HG02798 (cell line): ENCODE data around the gene DYNC1LI1.
"Not testable (repeated sequence)": the region's sequence is repeated elsewhere in the genome, so short reads cannot be mapped to it uniquely, and the experiment has no call there.

Experiments used
- ATAC-seq: cut with Tn5 transposase; IDR thresholded peaks from one replicate; pipeline ENCODE4 v1.9.1; 2021; ENCODE audit warnings: mild to moderate bottlenecking; ENCODE audit not compliant: unreplicated experiment, poor library complexity

Gene DYNC1LI1

GRCh38 chr3:32586356-32586755, 15.7 kb upstream of the DYNC1LI1 start:
- no peak for ATAC-seq

- ATAC-seq = no peak
These were observed 14.0 kb upstream of the DYNC1LI1 start for GRCh38 chr3:32584660-32585059.

- no peak for ATAC-seq
These were observed 13.1 kb upstream of the DYNC1LI1 start for GRCh38 chr3:32583708-32584107.

DNA sequence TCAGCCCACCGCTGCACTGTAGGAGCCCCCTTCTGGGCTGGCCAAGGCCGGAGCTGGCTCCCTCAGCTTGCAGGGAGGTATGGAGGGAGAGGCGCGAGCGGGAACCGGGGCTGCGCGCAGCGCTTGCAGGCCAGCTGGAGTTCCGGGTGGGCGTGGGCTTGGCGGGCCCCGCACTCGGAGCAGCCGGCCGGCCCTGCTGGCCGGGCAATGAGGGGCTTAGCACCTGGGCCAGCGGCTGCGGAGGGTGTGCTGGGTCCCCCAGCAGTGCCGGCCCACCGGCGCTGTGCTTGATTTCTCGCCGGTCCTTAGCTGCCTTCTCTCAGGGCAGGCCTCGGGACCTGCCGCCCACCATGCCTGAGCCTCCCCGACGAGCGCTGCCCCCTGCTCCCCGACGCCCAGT, 8.0 kb upstream of the DYNC1LI1 start:
- not testable (repeated sequence) for ATAC-seq

DNA sequence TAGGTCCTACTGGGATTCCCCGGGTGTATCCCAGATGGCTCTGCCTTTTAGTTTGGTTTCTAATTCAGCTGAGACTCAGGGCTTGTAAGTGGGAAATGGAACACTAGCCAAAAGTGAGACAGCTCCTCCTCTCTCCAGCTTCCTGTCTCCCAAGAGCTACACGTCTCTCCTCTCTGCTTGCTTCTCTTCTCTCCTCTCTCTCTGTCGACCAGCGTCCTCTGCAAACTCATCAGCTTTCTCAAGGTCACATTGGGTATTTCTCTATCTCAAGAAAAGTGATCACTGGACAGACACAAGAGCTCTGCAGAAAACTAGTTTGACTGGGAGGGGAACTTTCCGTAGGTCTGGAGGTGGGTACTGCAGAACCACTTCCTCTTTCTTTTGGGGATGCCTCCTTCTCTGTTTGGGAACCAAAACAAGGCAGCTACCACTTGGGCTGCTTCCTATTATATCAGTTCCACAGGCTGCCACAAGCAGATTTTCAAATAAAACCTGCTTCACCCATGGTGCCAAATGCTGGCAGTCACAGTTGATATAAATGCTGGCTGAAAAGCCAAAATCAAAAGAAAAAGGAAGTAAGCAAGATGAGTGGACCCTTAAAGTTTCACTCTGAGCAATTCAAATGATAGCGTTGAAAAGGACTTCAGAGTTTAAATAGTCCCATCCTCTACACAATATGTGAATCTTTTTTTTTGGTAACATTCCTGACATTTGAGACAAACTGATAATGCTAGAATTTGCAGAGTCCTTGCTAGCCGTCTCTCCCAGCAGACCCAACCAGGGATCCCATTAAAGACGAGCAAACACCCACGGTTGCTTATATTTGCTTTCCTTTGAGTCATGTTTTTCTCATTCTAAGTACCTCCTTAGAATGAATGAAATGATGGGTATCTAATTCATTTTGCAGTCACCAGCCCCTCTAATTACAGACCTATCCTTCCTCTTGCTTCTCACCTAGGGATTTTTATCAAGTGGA, 7.2 kb upstream of the DYNC1LI1 start:
- ATAC-seq = peak; percentile 96

- ATAC-seq = no peak
These were observed 6.5 kb upstream of the DYNC1LI1 start for GRCh38 chr3:32577174-32577573.

- ATAC-seq = no peak
These were observed 4.9 kb upstream of the DYNC1LI1 start for GRCh38 chr3:32575451-32576113.

DNA sequence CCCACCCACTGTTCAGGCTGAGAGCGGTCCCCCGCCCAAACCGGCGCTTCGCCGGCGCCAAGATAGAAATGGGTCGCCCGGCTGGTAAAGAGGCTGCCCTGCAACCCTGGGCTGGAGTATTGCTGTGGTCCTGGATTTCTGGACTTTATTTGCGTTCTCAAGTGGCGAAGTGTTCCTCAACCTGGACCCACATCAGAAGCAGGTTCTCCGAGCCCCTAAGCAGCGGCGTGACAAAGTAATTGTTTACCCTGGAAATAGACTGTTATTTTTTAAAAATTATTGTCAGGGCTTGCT, 481 bp upstream of the DYNC1LI1 start:
- peak; percentile 40 for ATAC-seq

- ATAC-seq = peak; percentile 55
These were observed 878 bp downstream of the DYNC1LI1 start for GRCh38 chr3:32569540-32570420.

- ATAC-seq = no peak
These were observed 1.7 kb downstream of the DYNC1LI1 start for GRCh38 chr3:32568953-32569352.

DNA sequence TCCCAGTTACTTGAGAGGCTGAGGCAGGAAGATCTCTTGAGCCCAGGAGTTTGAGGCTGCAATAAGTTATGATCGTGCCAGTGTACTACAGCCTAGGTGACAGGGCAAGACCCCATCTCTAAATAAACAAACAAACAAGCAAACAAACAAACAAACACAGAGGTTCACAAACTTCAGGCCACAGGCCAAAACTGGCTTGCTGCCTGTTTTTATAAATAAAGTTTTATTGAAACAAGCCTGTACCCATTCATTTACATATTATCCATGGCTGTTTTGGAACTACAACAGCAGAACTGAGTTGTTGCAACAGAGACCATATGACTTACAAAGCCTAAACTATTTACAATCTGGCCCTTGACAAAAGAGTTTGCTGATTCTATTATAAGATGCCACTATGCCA, 6.5 kb downstream of the DYNC1LI1 start:
- ATAC-seq = no peak

GRCh38 chr3:32562640-32563039, 8.0 kb downstream of the DYNC1LI1 start:
- no peak for ATAC-seq

DNA sequence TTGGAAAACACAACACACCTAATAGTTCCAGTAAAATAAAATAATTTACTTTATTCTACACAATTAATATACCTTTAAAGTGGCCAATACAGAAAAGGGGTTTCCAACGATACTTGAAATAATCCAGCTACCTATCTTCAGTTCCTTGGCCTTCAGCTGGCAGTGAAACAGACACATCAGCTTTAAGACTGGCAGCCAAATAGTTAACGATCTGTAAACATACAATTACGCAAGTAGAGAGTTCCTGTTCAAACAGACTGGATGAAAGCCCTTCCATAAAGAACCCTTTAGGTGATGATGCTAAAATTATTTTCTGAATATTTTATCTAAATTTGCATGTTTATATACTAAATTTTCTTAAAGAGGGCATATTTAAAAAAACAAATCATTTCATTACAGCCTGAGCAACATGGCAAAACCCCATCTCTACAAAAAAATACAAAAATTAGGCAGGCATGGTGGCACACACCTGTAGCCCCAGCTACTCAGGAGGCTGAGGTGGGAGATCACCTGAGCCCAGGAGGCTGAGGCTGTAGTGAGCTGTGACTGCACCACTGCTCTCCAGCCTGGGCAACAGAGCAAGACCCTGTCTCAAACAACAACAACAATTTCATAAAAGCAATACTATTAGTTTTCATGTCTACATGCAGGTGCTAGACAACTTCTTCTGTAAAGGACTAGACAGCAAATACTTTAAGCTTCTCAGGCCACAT, 12.9 kb downstream of the DYNC1LI1 start:
- ATAC-seq = no peak

DNA sequence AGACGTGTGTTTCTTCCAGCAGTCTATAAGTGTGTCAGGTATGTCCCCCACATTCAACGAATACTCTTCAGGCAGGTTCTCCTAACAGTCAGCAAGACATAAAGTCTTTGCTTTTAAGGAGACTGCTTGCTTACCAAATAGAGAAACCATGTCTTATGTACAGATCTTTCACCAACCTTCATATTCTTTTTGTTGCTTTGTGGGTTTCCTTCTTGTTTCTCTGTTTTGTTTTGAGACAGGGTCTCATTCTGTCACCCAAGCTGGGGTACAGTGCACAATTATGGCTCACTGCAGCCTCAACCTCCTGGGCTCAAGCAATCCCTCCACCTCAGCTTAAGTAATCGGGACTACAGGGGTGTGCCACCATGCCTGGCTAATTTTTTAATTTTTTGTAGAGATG, 14.3 kb downstream of the DYNC1LI1 start:
- no peak for ATAC-seq

DNA sequence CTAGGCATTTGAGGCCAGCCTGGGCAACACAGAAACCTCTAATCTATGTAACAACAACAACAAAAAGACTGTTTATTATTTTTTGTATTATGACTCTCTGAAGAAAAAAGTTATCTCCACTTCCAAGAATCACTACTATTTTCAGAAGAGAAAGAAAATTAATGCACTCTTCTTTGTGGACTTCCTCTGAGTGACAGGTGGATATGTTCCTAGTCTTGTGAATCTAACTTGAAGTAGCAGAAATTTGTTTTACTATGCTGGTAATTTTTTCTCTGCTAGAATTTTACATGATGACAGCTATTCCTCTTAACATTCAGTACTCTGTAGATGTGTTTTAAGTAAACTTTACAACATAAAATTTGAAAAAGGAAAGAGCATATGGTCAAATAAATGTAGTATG, 16.7 kb downstream of the DYNC1LI1 start:
- ATAC-seq = no peak

GRCh38 chr3:32553459-32553858, 17.2 kb downstream of the DYNC1LI1 start:
- ATAC-seq = no peak

DNA sequence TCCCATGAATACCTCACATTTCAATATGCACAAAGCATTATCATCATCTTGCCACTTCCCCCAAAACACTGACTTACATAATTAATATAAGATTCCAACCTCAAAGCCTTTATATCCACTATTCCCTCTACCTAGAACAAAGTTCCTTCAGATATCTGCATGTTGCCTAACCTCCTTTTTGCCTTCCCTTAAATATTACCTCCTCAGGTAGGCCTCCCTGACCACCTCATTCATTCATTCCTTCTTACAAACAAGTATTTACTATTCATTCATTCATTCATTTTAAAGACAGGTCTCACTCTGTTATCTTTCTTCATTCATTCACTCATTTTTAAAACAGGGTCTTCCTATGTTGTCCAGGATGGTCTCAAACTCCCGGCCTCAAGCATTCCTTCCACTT, 18.6 kb downstream of the DYNC1LI1 start:
- no peak for ATAC-seq

DNA sequence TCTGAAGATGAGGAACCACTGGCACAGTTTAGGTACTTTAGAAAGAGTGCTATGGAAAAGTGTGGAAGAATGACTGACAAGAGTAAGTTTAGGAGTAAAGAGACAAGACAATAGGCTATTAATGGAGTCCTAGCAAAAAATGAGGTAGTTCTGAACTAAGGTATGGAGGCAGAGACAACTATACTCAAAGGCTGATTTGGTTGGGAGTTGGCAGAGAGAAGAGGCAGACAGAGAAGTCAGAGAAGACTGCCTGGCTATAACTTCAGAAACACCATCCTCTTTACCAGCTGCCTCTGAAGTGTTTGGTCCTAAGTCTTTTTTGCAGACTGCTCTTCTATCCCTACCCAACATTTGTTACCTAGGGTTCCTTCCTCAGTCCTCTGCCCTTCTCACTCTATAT, 19.2 kb downstream of the DYNC1LI1 start:
- no peak for ATAC-seq

DNA sequence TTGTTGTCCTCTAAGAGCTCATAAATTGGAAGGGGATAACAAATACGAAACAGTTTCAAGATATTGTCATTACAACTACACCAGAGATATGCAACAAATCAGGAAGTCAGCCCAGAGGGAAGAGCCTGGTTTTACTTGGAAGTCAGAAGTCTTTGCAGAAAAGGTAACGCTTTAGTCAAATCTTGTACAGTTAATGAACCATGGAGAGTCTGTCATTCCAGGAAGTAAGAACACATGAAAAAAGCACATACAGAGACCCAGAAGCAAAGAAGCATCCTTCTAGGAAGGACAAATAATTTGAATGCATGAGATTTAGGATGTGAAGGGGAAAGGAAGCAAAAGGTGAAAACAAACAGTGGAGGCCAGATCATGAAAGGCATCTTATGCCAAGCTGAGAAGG, 19.6 kb downstream of the DYNC1LI1 start:
- no peak for ATAC-seq

GRCh38 chr3:32545305-32545704, 25.4 kb downstream of the DYNC1LI1 start:
- no peak for ATAC-seq
